OCI-LY3 (cell line): ENCODE data around the gene COX5B.
"Not testable (repeated sequence)": the region's sequence is repeated elsewhere in the genome, so short reads cannot be mapped to it uniquely, and the experiment has no call there.

Experiments used
- H2AFZ ChIP-seq: fragments of 200-600, 300-600 bp; shearing (Covaris generic); 2 replicates; pipeline ENCODE4 v1.6.0; 2014; ENCODE audit warnings: antibody characterized with exemption, low read depth, low read length
- H3K27ac ChIP-seq: fragments of 200-600, 300-600 bp; sonication (generic); 2 replicates; pipeline ENCODE4 v1.5.1; 2014; ENCODE audit warnings: mild to moderate bottlenecking, low read length, moderate library complexity, mixed read lengths
- H3K27me3 ChIP-seq: fragments of 200-600, 300-600 bp; sonication (generic); 2 replicates; pipeline ENCODE4 v1.6.1; 2014; ENCODE audit warnings: low read depth, low read length, mixed read lengths
- H3K36me3 ChIP-seq: fragments of 200-600, 300-600 bp; sonication (generic); replicated peaks from 2 replicates; pipeline ENCODE3; 2014; ENCODE audit warnings: low read depth, low read length, mixed read lengths
- H3K4me1 ChIP-seq: fragments of 300-600, 200-600 bp; sonication (generic); 2 replicates; pipeline ENCODE4 v1.6.1; 2014; ENCODE audit warnings: low read length, mixed read lengths
- H3K4me2 ChIP-seq: fragments of 200-600, 300-600 bp; sonication (generic); 2 replicates; pipeline ENCODE4 v1.6.1; 2014; ENCODE audit warnings: low read length, mixed read lengths
- H3K4me3 ChIP-seq: fragments of 300-600, 200-600 bp; sonication (generic); 2 replicates; pipeline ENCODE4 v1.5.1; 2014; ENCODE audit warnings: antibody characterized with exemption, mild to moderate bottlenecking, low read length, moderate library complexity
- H3K79me2 ChIP-seq: fragments of 300-600, 200-600 bp; shearing (Covaris generic); 2 replicates; pipeline ENCODE4 v1.6.1; 2014; ENCODE audit warnings: mild to moderate bottlenecking, low read length, mixed read lengths
- H3K9ac ChIP-seq: fragments of 300-600, 200-600 bp; shearing (Covaris generic); 2 replicates; pipeline ENCODE4 v1.6.0; 2014; ENCODE audit warnings: mild to moderate bottlenecking, low read length, moderate library complexity
- H3K9me3 ChIP-seq: fragments of 200-600, 300-600 bp; shearing (Covaris generic); 2 replicates; pipeline ENCODE4 v1.6.1; 2014; ENCODE audit warnings: low read length, mixed read lengths; ENCODE audit not compliant: insufficient read depth
- H4K20me1 ChIP-seq: fragments of 200-600, 300-600 bp; sonication (generic); 2 replicates; pipeline ENCODE4 v1.6.1; 2016; ENCODE audit warnings: low read length, mixed read lengths; ENCODE audit not compliant: insufficient read depth
- CTCF ChIP-seq: fragments of 200-600, 300-600 bp; sonication (generic); IDR thresholded peaks from 2 replicates; pipeline ENCODE4 v1.5.1; 2014; ENCODE audit warnings: antibody characterized with exemption, low read length, low read depth
- EZH2phosphoT487 ChIP-seq: fragments of 200-600 bp; shearing (Covaris generic); IDR thresholded peaks from 2 replicates; pipeline ENCODE4 v1.6.1; 2018; ENCODE audit warnings: antibody characterized with exemption, mixed run types, low read depth

COX5B gene

GRCh38 chr2:97677480-97677879 lies 31.6 kb downstream of the COX5B start:
- H3K9me3 ChIP-seq, result no peaks in the 10 kb centered on the region
- no peaks in the 10 kb centered on the region for H3K79me2 ChIP-seq
- no peak overlapping the region for H3K4me3 ChIP-seq
- H3K27ac ChIP-seq, result no peak overlapping the region
- TF ChIP-seq CTCF (no peak), EZH2phosphoT487 (no peak)
- H3K9ac ChIP-seq, result no peak overlapping the region
- no peaks in the 10 kb centered on the region for H4K20me1 ChIP-seq
- H3K4me1 ChIP-seq, result peaks cover 17% of the 10 kb centered on the region
- no peaks in the 10 kb centered on the region for H3K36me3 ChIP-seq
- H2AFZ ChIP-seq, result no peak overlapping the region
- no peaks in the 10 kb centered on the region for H3K27me3 ChIP-seq
- H3K4me2 ChIP-seq, result no peak overlapping the region

GRCh38 chr2:97678298-97678697 lies 32.4 kb downstream of the COX5B start:
- Histone ChIP-seq H4K20me1 (no peaks in the 10 kb centered on the region), H3K36me3 (no peaks in the 10 kb centered on the region), H2AFZ (no peak overlapping the region), H3K27me3 (no peaks in the 10 kb centered on the region), H3K4me3 (no peak overlapping the region), H3K27ac (no peak overlapping the region), H3K9ac (no peak overlapping the region), H3K79me2 (no peaks in the 10 kb centered on the region), H3K9me3 (no peaks in the 10 kb centered on the region), H3K4me2 (no peak overlapping the region), H3K4me1 (peaks cover 17% of the 10 kb centered on the region)
- TF ChIP-seq EZH2phosphoT487 (no peak), CTCF (no peak)

GRCh38 chr2:97687235-97687634 lies 41.4 kb downstream of the COX5B start:
- peaks cover 10% of the 10 kb centered on the region for H3K4me1 ChIP-seq
- not testable (repeated sequence) for H3K9ac ChIP-seq, H3K79me2 ChIP-seq, H3K27ac ChIP-seq, H3K9me3 ChIP-seq, H4K20me1 ChIP-seq, H3K27me3 ChIP-seq, H3K4me3 ChIP-seq, H3K4me2 ChIP-seq, H2AFZ ChIP-seq, H3K36me3 ChIP-seq

DNA sequence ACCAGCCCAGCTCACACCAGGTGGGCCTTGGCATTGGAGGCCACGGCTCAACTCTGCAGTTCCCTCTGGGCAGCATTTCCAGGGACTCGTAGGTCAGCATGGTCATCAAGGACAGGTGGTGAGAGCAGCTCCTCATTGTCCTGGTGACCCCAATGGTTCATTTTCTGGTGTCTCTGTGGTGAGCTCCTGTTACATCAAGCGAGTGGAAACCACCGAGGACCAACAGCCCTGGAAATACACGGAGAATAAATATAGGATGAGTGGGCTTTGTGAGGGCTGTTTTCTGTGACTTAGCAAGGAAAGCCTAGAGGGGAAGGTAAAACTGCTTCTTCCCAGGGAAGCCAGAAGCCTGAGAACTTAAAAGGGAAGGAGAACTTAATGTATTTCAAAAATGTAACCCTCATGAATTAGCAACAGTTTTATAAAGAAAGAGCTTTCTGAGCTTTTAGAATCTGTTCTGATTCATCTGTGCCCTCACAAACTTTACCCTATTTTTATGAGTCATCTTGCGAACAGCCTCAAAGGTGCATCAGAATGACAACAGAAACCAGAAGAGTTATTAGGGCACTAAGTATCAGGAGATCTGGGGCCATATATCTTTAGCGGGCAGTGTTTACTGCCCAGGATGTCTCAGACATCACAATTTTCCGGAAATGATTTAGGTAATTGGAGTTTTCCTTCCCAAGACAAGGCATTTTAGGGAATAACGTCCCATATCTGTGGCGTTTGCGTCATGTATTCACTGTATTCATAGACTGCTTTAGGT lies 42.4 kb downstream of the COX5B start:
- Histone ChIP-seq H3K27ac (no peak overlapping the region), H3K9ac (no peak overlapping the region), H3K9me3 (no peaks in the 10 kb centered on the region), H3K36me3 (no peaks in the 10 kb centered on the region), H4K20me1 (no peaks in the 10 kb centered on the region), H3K4me1 (peaks cover 10% of the 10 kb centered on the region), H2AFZ (no peak overlapping the region), H3K27me3 (no peaks in the 10 kb centered on the region), H3K79me2 (no peaks in the 10 kb centered on the region), H3K4me2 (peak overlapping the region; percentile 36), H3K4me3 (no peak overlapping the region)
- no peak for TF ChIP-seq CTCF
